Chondrocyte (in vitro differentiated cells): ENCODE results near the gene FOXL2NB. TPM values are rescaled to one million over a fixed set of nuclear protein-coding genes. Genes with fewer than 3 reads are reported as not detected.
A peak's percentile ranks its signal among the peaks of the same experiment; 100 is the strongest.

Experiments
- DNase-seq: peaks from one replicate; pipeline ENCODE4 v3.0.0; 2021; ENCODE audit warnings: mixed read lengths, low spot score
- H3K27ac Mint-ChIP-seq: one replicate; pipeline ENCODE4 v1.8.0; 2021; ENCODE audit warnings: mild to moderate bottlenecking, moderate library complexity, mixed read lengths; ENCODE audit not compliant: unreplicated experiment
- H3K27me3 Mint-ChIP-seq: 2 replicates; pipeline ENCODE4 v1.8.0; 2021; ENCODE audit warnings: low read depth, mixed read lengths
- H3K36me3 Mint-ChIP-seq: 2 replicates; pipeline ENCODE4 v1.8.0; 2021; ENCODE audit warnings: low read depth, mixed read lengths
- H3K4me1 Mint-ChIP-seq: 2 replicates; pipeline ENCODE4 v1.8.0; 2021; ENCODE audit warnings: low read depth, mild to moderate bottlenecking, mixed read lengths
- H3K4me3 Mint-ChIP-seq: one replicate; pipeline ENCODE4 v1.8.0; 2021; ENCODE audit warnings: mild to moderate bottlenecking, moderate library complexity, mixed read lengths; ENCODE audit not compliant: unreplicated experiment
- H3K9me3 Mint-ChIP-seq: 2 replicates; pipeline ENCODE4 v1.8.0; 2021; ENCODE audit warnings: low read depth, mixed read lengths
- total RNA-seq: library from RNA; stranded (reverse); gene quantifications from 3 replicates; pipeline ENCODE4 v1.2.1, GENCODE V29; 2021
- TF ChIP-seq, protein P1 (sequence below): fragments of 200-600 bp; sonication (generic); IDR thresholded peaks from 2 replicates; pipeline ENCODE4 v1.5.0; 2021; ENCODE audit warnings: antibody characterized with exemption, mild to moderate bottlenecking, moderate library complexity

The FOXL2NB gene
- total RNA-seq, 1 donor from 2014 or later, result 0.17 TPM

DNA sequence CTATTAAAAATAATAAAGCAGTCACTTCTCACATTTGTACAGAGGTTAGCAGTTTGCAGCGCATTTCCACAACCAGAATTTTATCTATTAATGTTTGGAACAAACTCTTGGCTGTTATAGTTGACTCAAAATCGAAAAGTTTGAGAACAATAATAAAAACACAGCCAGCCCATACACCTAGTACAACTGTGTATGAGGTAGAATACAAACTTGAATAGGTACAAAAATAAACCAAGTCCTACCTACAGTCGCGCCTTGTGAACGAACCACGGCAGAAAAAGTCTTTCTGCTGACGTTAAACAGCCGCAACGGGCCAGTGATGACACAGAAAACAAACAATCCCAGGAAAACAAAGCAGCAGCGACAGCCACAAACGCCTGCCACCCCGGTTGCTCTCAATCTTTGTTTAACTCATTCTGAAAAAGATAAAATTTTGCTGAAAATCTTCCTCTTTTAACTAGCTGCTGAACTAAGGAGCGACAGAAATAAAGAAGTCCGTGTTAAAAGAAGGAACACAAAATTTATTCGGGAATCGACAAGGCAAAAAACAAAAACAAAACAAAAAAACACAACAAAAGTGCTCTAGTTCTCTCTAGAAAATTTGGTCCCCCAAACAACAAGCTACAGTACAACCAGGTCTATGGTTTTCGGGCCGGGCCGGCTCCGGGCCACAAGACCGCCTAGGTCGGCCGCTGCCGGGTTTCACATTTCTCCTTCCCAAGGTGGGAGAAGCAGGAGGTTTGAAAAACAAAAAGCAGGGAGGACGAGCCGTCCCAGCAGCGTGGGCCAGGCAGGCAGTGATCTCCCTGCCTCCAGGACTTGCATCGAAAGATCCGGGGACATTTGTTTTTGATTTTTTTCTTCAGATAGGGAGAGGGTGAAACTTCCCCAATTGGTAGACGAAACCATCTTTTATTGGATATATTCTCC is 3.0 kb upstream of the FOXL2NB start:
- Mint-ChIP-seq H3K27ac (no peak overlapping the region), H3K4me1 (peaks cover 11% of the 10 kb centered on the region)
- TF ChIP-seq, protein P1, sequence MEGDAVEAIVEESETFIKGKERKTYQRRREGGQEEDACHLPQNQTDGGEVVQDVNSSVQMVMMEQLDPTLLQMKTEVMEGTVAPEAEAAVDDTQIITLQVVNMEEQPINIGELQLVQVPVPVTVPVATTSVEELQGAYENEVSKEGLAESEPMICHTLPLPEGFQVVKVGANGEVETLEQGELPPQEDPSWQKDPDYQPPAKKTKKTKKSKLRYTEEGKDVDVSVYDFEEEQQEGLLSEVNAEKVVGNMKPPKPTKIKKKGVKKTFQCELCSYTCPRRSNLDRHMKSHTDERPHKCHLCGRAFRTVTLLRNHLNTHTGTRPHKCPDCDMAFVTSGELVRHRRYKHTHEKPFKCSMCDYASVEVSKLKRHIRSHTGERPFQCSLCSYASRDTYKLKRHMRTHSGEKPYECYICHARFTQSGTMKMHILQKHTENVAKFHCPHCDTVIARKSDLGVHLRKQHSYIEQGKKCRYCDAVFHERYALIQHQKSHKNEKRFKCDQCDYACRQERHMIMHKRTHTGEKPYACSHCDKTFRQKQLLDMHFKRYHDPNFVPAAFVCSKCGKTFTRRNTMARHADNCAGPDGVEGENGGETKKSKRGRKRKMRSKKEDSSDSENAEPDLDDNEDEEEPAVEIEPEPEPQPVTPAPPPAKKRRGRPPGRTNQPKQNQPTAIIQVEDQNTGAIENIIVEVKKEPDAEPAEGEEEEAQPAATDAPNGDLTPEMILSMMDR, result no peak

DNA sequence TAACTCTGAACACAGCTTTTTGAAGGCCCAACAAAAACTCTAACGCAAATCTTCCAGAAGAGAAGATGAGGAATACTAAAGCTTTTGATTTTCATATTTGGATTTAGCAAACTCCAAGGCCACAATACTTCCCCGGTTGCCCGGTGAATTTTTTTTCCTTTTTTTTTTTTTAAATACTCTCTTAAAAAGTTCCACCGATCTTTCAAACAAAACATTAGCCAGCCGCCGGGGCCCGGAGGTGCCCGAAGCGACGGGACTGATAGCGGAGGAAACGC is 2.4 kb upstream of the FOXL2NB start:
- H3K27me3 Mint-ChIP-seq, result peaks cover 83% of the 10 kb centered on the region
- H3K4me3 Mint-ChIP-seq, result no peak overlapping the region
- no peaks in the 10 kb centered on the region for H3K9me3 Mint-ChIP-seq
- TF ChIP-seq, protein P1, result no peak
- peaks cover 15% of the 10 kb centered on the region for H3K4me1 Mint-ChIP-seq
- no peak overlapping the region for H3K27ac Mint-ChIP-seq
- DNase-seq, result no peak
- peaks cover 5% of the 10 kb centered on the region for H3K36me3 Mint-ChIP-seq

More for the DNA sequence above, 3.0 kb upstream of the FOXL2NB start:
- H3K27me3 Mint-ChIP-seq, result peaks cover 83% of the 10 kb centered on the region
- H3K4me3 Mint-ChIP-seq, result no peak overlapping the region
- DNase-seq, result no peak
- H3K9me3 Mint-ChIP-seq, result no peaks in the 10 kb centered on the region
- peaks cover 5% of the 10 kb centered on the region for H3K36me3 Mint-ChIP-seq

GRCh38 chr3:138944929-138945708 is 1.9 kb upstream of the FOXL2NB start:
- no peak for DNase-seq
- peaks cover 15% of the 10 kb centered on the region for H3K4me1 Mint-ChIP-seq
- TF ChIP-seq, protein P1, result no peak
- peaks cover 81% of the 10 kb centered on the region for H3K27me3 Mint-ChIP-seq
- peak overlapping the region; percentile 61 for H3K4me3 Mint-ChIP-seq
- H3K9me3 Mint-ChIP-seq, result no peaks in the 10 kb centered on the region
- H3K36me3 Mint-ChIP-seq, result peaks cover 5% of the 10 kb centered on the region
- H3K27ac Mint-ChIP-seq, result no peak overlapping the region

DNA sequence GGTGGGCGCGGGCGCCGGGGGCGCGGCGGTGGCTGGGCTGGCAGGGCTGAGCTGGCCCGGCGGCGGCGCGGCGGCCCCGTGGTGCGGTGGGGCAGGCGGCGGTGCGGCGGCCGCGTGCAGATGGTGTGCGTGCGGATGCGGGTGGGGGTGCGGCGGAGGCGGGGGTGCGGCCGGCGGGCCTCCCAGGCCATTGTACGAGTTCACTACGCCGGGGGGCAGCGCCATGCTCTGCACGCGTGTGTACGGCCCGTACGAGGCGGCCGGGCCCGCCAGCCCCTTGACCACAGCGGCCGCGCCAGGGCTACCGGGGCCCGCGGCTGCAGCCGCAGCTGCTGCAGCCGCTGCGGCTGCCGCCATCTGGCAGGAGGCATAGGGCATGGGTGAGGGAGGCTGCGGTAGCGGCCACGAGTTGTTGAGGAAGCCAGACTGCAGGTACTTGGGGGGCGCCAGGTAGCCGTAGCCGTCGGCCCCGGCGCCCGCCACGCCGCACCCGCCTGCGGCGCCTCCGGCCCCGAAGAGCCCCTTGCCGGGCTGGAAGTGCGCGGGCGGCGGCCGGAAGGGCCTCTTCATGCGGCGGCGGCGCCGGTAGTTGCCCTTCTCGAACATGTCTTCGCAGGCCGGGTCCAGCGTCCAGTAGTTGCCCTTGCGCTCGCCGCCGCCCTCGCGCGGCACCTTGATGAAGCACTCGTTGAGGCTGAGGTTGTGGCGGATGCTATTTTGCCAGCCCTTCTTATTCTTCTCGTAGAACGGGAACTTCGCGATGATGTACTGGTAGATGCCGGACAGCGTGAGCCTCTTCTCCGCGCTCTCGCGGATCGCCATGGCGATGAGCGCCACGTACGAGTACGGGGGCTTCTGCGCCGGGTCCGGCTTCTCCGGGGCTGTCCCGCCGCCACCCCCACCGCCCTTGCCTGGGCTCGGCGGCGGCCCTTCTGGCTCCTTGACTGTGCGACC is 1.0 kb upstream of the FOXL2NB start:
- peaks cover 5% of the 10 kb centered on the region for H3K36me3 Mint-ChIP-seq
- no peak overlapping the region for H3K27ac Mint-ChIP-seq
- DNase-seq, result no peak
- TF ChIP-seq, protein P1, result peak; percentile 63
- H3K9me3 Mint-ChIP-seq, result no peaks in the 10 kb centered on the region
- peaks cover 21% of the 10 kb centered on the region for H3K4me1 Mint-ChIP-seq
- H3K27me3 Mint-ChIP-seq, result peaks cover 82% of the 10 kb centered on the region
- H3K4me3 Mint-ChIP-seq, result peak overlapping the region; percentile 58
